Measurements from ENCODE around the gene WWP2. TPM values are rescaled to one million over a fixed set of nuclear protein-coding genes. Genes with fewer than 3 reads are reported as not detected.
A peak's percentile ranks its signal among the peaks of the same experiment; 100 is the strongest.

WWP2 gene
- total and polyA plus RNA-seq, 2 experiments from 2014 or later: 18.5 to 19.0 TPM

GRCh38 chr16:69831212-69832123 is 69.3 kb downstream of the WWP2 start:
- no peak for TF ChIP-seq EZH2 (IDR thresholded peaks at IDR 0.05; ENCODE audit: insufficient read depth, poor library complexity, severe bottlenecking)
- no peak for TF ChIP-seq EZH2phosphoT487 (IDR thresholded peaks at IDR 0.05; ENCODE audit: insufficient read depth, low read depth)
- H3K9me2 ChIP-seq (ENCODE audit: insufficient read depth): no peaks in the 10 kb centered on the region
- no peaks in the 10 kb centered on the region for H3K79me2 ChIP-seq (ENCODE audit: insufficient read depth)
- no peaks in the 10 kb centered on the region for H3K27me3 ChIP-seq (replicated peaks; ENCODE audit: insufficient read depth)
- H3F3A ChIP-seq (ENCODE audit: insufficient read depth): 0 out of 2 replicates have a peak, but pooled peaks cover 3% of the 10 kb centered on the region
- in situ Hi-C loops (cut with MboI): no loop called here
- peaks cover 11% of the 10 kb centered on the region for H3K4me1 ChIP-seq (ENCODE audit: insufficient read depth)
- H3K27ac ChIP-seq: no peak overlapping the region
- no peak overlapping the region for H3K4me3 ChIP-seq
- H4K20me1 ChIP-seq (ENCODE audit: insufficient read depth): no peaks in the 10 kb centered on the region
- H3K9ac ChIP-seq: no peak overlapping the region
- H3K36me3 ChIP-seq (ENCODE audit: low read depth): no peaks in the 10 kb centered on the region
- WGBS, 2 experiments (ENCODE audit: low coverage in 1 of 2, low lambda C conversion rate in 2 of 2, missing lambda C conversion rate in 2 of 2): 65 to 70% methylated on average over 13 of the region's 13 CpGs
- 0 out of 2 replicates have a peak overlapping the region, but pooled peaks have one; percentile 18 for H2AFZ ChIP-seq
- DNase-seq: peak; percentile 69
- no peaks in the 10 kb centered on the region for H3K9me3 ChIP-seq (ENCODE audit: low read depth)
- H3K4me2 ChIP-seq (ENCODE audit: unreplicated experiment): peak overlapping the region; percentile 40

GRCh38 chr16:69833357-69834282 is 71.5 kb downstream of the WWP2 start:
- Histone ChIP-seq H3K9me3 (ENCODE audit: low read depth) (no peaks in the 10 kb centered on the region), H4K20me1 (ENCODE audit: insufficient read depth) (no peaks in the 10 kb centered on the region)

GRCh38 chr16:69834807-69835466 is 72.8 kb downstream of the WWP2 start:
- H3K9ac ChIP-seq: no peak overlapping the region
- TF ChIP-seq EZH2 (IDR thresholded peaks at IDR 0.05; ENCODE audit: insufficient read depth, poor library complexity, severe bottlenecking): no peak
- no peak for TF ChIP-seq EZH2phosphoT487 (IDR thresholded peaks at IDR 0.05; ENCODE audit: insufficient read depth, low read depth)
- H3K4me1 ChIP-seq (ENCODE audit: insufficient read depth): peaks cover 11% of the 10 kb centered on the region
- no peaks in the 10 kb centered on the region for H3K27me3 ChIP-seq (replicated peaks; ENCODE audit: insufficient read depth)
- in situ Hi-C loops (cut with MboI): no loop called here
- no peaks in the 10 kb centered on the region for H4K20me1 ChIP-seq (ENCODE audit: insufficient read depth)
- H3K4me2 ChIP-seq (ENCODE audit: unreplicated experiment): no peak overlapping the region
- no peak for DNase-seq
- H3K36me3 ChIP-seq (ENCODE audit: low read depth): no peaks in the 10 kb centered on the region
- H3K9me3 ChIP-seq (ENCODE audit: low read depth): no peaks in the 10 kb centered on the region
- no peaks in the 10 kb centered on the region for H3K9me2 ChIP-seq (ENCODE audit: insufficient read depth)
- H3K79me2 ChIP-seq (ENCODE audit: insufficient read depth): no peaks in the 10 kb centered on the region
- H3K27ac ChIP-seq: no peak overlapping the region
- WGBS, 2 experiments (ENCODE audit: low coverage in 1 of 2, low lambda C conversion rate in 2 of 2, missing lambda C conversion rate in 2 of 2): 91 to 95% methylated on average over 7 of the region's 7 CpGs
- H2AFZ ChIP-seq: no peak overlapping the region
- no peak overlapping the region for H3K4me3 ChIP-seq
- H3F3A ChIP-seq (ENCODE audit: insufficient read depth): 0 out of 2 replicates have a peak, but pooled peaks cover 3% of the 10 kb centered on the region

More at GRCh38 chr16:69833357-69834282, 71.5 kb downstream of the WWP2 start:
- Histone ChIP-seq H3K79me2 (ENCODE audit: insufficient read depth) (no peaks in the 10 kb centered on the region), H3K4me2 (ENCODE audit: unreplicated experiment) (no peak overlapping the region), H3K9me2 (ENCODE audit: insufficient read depth) (no peaks in the 10 kb centered on the region), H3F3A (ENCODE audit: insufficient read depth) (0 out of 2 replicates have a peak, but pooled peaks cover 3% of the 10 kb centered on the region), H3K4me1 (ENCODE audit: insufficient read depth) (peaks cover 11% of the 10 kb centered on the region), H3K27ac (no peak overlapping the region), H3K27me3 (replicated peaks; ENCODE audit: insufficient read depth) (no peaks in the 10 kb centered on the region), H3K4me3 (no peak overlapping the region), H3K36me3 (ENCODE audit: low read depth) (no peaks in the 10 kb centered on the region), H3K9ac (no peak overlapping the region), H2AFZ (no peak overlapping the region)
- in situ Hi-C loops (cut with MboI): no loop called here
- TF ChIP-seq EZH2phosphoT487 (IDR thresholded peaks at IDR 0.05; ENCODE audit: insufficient read depth, low read depth) (no peak), EZH2 (IDR thresholded peaks at IDR 0.05; ENCODE audit: insufficient read depth, poor library complexity, severe bottlenecking) (no peak)
- DNase-seq: peak; percentile 18
- WGBS, 2 experiments (ENCODE audit: low coverage in 1 of 2, low lambda C conversion rate in 2 of 2, missing lambda C conversion rate in 2 of 2): 71% methylated on average over 7 of the region's 7 CpGs

GRCh38 chr16:69836257-69836656 is 74.1 kb downstream of the WWP2 start:
- in situ Hi-C loops (cut with MboI): no loop called here
- H3K27me3 ChIP-seq (replicated peaks; ENCODE audit: insufficient read depth): no peaks in the 10 kb centered on the region
- H3F3A ChIP-seq (ENCODE audit: insufficient read depth): 0 out of 2 replicates have a peak, but pooled peaks cover under 1% of the 10 kb centered on the region
- H3K79me2 ChIP-seq (ENCODE audit: insufficient read depth): no peaks in the 10 kb centered on the region
- 100% methylated on average over 1 of the region's 1 CpG for WGBS, 2 experiments (ENCODE audit: low coverage in 1 of 2, low lambda C conversion rate in 2 of 2, missing lambda C conversion rate in 2 of 2)
- no peaks in the 10 kb centered on the region for H4K20me1 ChIP-seq (ENCODE audit: insufficient read depth)
- no peaks in the 10 kb centered on the region for H3K9me2 ChIP-seq (ENCODE audit: insufficient read depth)
- no peak overlapping the region for H3K4me2 ChIP-seq (ENCODE audit: unreplicated experiment)
- H3K9me3 ChIP-seq (ENCODE audit: low read depth): no peaks in the 10 kb centered on the region
- no peak overlapping the region for H2AFZ ChIP-seq
- no peak overlapping the region for H3K9ac ChIP-seq
- no peak overlapping the region for H3K27ac ChIP-seq
- no peak for DNase-seq
- no peaks in the 10 kb centered on the region for H3K36me3 ChIP-seq (ENCODE audit: low read depth)
- H3K4me1 ChIP-seq (ENCODE audit: insufficient read depth): peaks cover 6% of the 10 kb centered on the region
- no peak overlapping the region for H3K4me3 ChIP-seq
- TF ChIP-seq EZH2phosphoT487 (IDR thresholded peaks at IDR 0.05; ENCODE audit: insufficient read depth, low read depth): no peak
